Upper lobe of left lung (tissue), 4 donors: ENCODE measurements around the gene SGCD.

ENCODE experiments used
- EP300 ChIP-seq, 4 donors: sonication (generic); formaldehyde crosslinking; IDR thresholded peaks; one replicate each; pipeline ENCODE4 v1.5.1; 2017; ENCODE audit warnings: antibody characterized with exemption in 4 of 4, control low read depth in 2 of 4
- POLR2A ChIP-seq, 4 donors: fragments of 450-650 bp; IDR thresholded peaks; one replicate each; pipeline ENCODE4 v1.5.1; 2016 to 2017; ENCODE audit warnings: antibody characterized with exemption in 4 of 4, mild to moderate bottlenecking in 2 of 4
- POLR2AphosphoS5 ChIP-seq, 2 donors: sonication (generic); formaldehyde crosslinking; IDR thresholded peaks; one replicate each; pipeline ENCODE4 v1.5.1; 2017; ENCODE audit warnings: antibody characterized with exemption in 2 of 2
- TF ChIP-seq, protein P1 (sequence below), 6 experiments: fragments of 450-650 bp in 4 of 6; fragments of 200-600 bp in 2 of 6; sonication (generic) in 2 of 6; IDR thresholded peaks; one replicate each; pipeline ENCODE4 v1.5.1; 2016 to 2019; ENCODE audit warnings: antibody characterized with exemption in 6 of 6

DNA sequence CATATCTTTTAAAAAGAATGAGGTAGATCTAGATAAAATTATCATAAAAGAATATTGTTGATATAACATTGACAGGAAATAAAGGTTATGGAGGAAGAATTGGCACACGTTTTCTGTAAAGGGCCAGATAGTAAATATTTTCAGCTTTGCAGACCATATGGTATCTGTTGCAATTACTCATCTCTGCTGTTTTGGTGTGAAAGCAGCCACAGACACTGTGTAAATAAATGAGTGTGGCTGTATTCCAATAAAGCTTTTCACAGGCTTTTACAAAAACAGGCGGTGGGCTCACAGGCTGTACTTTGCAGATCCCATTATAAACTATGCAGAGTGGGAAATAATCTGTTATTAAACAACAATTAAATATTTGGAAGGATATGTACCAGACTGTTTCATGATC, 87.4 kb downstream of the SGCD start:
- TF ChIP-seq, protein P1, sequence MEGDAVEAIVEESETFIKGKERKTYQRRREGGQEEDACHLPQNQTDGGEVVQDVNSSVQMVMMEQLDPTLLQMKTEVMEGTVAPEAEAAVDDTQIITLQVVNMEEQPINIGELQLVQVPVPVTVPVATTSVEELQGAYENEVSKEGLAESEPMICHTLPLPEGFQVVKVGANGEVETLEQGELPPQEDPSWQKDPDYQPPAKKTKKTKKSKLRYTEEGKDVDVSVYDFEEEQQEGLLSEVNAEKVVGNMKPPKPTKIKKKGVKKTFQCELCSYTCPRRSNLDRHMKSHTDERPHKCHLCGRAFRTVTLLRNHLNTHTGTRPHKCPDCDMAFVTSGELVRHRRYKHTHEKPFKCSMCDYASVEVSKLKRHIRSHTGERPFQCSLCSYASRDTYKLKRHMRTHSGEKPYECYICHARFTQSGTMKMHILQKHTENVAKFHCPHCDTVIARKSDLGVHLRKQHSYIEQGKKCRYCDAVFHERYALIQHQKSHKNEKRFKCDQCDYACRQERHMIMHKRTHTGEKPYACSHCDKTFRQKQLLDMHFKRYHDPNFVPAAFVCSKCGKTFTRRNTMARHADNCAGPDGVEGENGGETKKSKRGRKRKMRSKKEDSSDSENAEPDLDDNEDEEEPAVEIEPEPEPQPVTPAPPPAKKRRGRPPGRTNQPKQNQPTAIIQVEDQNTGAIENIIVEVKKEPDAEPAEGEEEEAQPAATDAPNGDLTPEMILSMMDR (IDR thresholded peaks at IDR 0.05), result no peak
- no peak for TF ChIP-seq POLR2AphosphoS5 (IDR thresholded peaks at IDR 0.05)
- no peak for TF ChIP-seq POLR2A (IDR thresholded peaks at IDR 0.05)
- TF ChIP-seq EP300 (IDR thresholded peaks at IDR 0.05), result no peak
